ENCODE measurements around the gene DCTPP1.

DCTPP1 gene

GRCh38 chr16:30378236-30379157 is 51.3 kb downstream of the DCTPP1 start:
- CTCF ChIA-PET = interaction anchor here (1.5 kb wide), 1 partner anchor 31 kb away, joined by 5 read pairs; no protein-coding TSS in a partner anchor
- H3K4me1 Mint-ChIP-seq = peaks cover 67% of the 10 kb centered on the region
- peak overlapping the region; percentile 97 for H3K27ac Mint-ChIP-seq
- H3K27me3 Mint-ChIP-seq = no peaks in the 10 kb centered on the region
- H3K36me3 Mint-ChIP-seq = peaks cover 43% of the 10 kb centered on the region
- DNase-seq = peak; percentile 99
- no peaks in the 10 kb centered on the region for H3K9me3 Mint-ChIP-seq
- H3K4me3 Mint-ChIP-seq = peak overlapping the region; percentile 83

DNA sequence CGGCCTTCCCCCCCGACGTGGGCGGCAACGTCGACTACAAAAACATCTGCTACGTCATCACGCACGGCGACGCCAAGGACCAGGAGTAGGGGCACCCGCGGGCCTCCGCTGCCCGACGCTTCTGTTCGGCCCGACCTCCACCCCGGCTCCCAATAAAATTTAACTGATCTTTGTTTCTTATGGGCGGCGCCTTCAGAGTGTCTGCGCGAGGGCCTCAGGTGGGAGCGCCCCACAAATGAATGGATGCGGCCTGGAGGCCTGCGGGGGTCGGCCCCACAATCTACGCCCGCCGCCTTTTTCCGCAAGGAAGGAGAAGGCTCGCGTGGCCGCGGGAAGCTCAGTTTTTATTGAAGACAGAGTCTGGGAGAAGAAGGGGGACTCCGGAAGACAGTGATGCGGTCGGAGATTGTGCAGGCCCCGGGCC is 52.0 kb downstream of the DCTPP1 start:
- Mint-ChIP-seq H3K4me3 (peak overlapping the region; percentile 83), H3K4me1 (peaks cover 61% of the 10 kb centered on the region), H3K9me3 (no peaks in the 10 kb centered on the region), H3K36me3 (peaks cover 43% of the 10 kb centered on the region), H3K27ac (peak overlapping the region; percentile 97), H3K27me3 (no peaks in the 10 kb centered on the region)
- CTCF ChIA-PET = interaction anchor here (1.5 kb wide), 1 partner anchor 32 kb away, joined by 5 read pairs; no protein-coding TSS in a partner anchor
- DNase-seq = peak; percentile 92

DNA sequence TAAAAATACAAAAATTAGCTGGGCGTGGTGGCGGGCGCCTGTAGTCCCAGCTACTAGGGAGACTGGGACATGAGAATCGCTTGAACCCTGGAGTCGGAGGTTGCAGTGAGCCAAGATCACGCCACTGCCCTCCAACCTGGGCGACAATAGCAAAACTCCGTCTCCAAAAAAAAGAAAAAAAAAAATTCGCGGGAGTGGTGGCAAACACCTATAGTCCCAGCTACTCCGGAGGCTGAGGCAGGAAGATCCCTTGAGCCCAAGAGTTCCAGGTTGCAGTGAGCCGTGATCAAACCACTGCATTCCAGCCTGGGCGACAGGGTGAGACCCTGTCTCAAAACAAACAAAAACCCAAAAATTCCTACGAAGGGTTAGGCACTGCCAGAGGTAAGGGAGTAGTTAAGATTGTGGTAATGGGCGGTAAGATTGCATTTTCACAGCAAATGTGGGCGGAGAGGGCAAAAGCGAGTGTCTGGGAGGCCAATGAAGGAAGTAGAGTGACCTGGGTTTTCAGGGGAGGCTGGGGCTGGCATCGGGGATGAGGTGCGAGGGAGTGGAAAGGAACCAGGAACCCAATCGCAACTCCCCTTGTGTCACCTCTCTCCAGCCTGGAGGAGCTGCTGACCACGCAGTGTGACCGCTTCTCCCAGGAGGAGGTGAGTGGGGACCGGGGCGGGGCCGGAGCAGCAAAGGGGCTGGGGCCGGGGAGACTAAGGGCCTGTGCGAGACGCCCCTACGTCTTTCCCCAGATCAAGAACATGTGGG is 52.6 kb downstream of the DCTPP1 start:
- no peaks in the 10 kb centered on the region for H3K9me3 Mint-ChIP-seq
- H3K4me1 Mint-ChIP-seq = peaks cover 57% of the 10 kb centered on the region
- CTCF ChIA-PET = no interaction called here
- H3K36me3 Mint-ChIP-seq = peaks cover 38% of the 10 kb centered on the region
- no peaks in the 10 kb centered on the region for H3K27me3 Mint-ChIP-seq
- H3K4me3 Mint-ChIP-seq = peak overlapping the region; percentile 83
- peak overlapping the region; percentile 97 for H3K27ac Mint-ChIP-seq
- no peak for DNase-seq

- Mint-ChIP-seq H3K36me3 (peaks cover 35% of the 10 kb centered on the region), H3K9me3 (no peaks in the 10 kb centered on the region), H3K4me3 (peak overlapping the region; percentile 83), H3K4me1 (peaks cover 59% of the 10 kb centered on the region), H3K27me3 (no peaks in the 10 kb centered on the region), H3K27ac (peak overlapping the region; percentile 97)
- DNase-seq = no peak
- CTCF ChIA-PET = no interaction called here
These were observed 53.3 kb downstream of the DCTPP1 start for GRCh38 chr16:30376461-30376902.

DNA sequence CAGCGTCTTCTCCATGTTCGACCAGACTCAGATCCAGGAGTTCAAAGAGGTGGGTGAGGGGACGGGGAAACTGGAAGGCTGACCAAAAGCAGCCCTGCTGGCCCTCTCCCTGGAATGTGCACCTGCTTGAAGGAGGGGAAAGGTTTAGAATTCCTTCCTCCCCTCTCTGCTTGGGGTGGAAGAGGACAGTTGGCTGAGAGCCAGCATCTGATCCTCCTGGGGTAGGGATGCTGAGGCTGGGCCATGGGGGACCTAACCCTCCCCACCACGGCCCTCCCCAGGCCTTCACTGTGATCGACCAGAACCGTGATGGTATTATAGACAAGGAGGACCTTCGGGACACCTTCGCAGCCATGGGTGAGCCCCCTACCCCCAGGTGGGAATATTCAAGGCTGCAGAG is 54.0 kb downstream of the DCTPP1 start:
- Mint-ChIP-seq H3K4me3 (no peak overlapping the region), H3K36me3 (peaks cover 31% of the 10 kb centered on the region), H3K27me3 (no peaks in the 10 kb centered on the region), H3K27ac (peak overlapping the region; percentile 97), H3K4me1 (peaks cover 59% of the 10 kb centered on the region), H3K9me3 (no peaks in the 10 kb centered on the region)
- DNase-seq = no peak
- CTCF ChIA-PET = no interaction called here

DNA sequence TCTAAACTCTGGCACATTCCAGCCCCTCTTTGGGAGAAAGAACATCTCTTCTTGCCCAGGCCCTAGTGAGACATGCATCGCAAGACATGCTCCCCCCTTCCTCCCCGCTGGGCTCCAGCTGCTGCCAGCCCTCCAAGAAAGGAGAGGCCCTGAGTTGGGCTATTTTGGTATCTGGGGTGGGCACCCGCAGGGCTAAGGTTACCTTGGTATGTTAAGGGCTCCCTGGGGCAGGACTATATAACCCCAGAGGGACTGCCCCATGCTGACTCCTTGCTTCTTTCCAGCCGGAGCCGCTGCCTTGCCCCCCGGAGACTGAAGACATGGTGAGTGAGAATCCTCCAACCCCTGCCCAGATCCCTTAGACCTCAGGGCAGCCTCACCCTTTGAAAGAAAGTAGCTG is 55.3 kb downstream of the DCTPP1 start, which contains the start of gene MYL11:
Gene MYL11, plus strand, starts transcription at position 265 of the 400 bp plus-strand sequence. Its CDS starts 56 bp downstream, at position 321.
- H3K27me3 Mint-ChIP-seq = no peaks in the 10 kb centered on the region
- H3K4me3 Mint-ChIP-seq = no peak within 1 kb of the TSS
- H3K36me3 Mint-ChIP-seq = peaks cover 22% of the 10 kb centered on the region
- H3K4me1 Mint-ChIP-seq = peaks cover 46% of the 10 kb centered on the region
- peak within 1 kb of the TSS; percentile 97 for H3K27ac Mint-ChIP-seq
- CTCF ChIA-PET = no interaction called here
- H3K9me3 Mint-ChIP-seq = no peaks in the 10 kb centered on the region
- DNase-seq = no peak
